HG02763 (cell line): ENCODE measurements around the gene SUMF1.

ENCODE experiments used
- ATAC-seq: cut with Tn5 transposase; IDR thresholded peaks from one replicate; pipeline ENCODE4 v1.9.1; 2021; ENCODE audit warnings: mild to moderate bottlenecking, moderate library complexity; ENCODE audit not compliant: unreplicated experiment

The SUMF1 gene

GRCh38 chr3:4394048-4394447 is 73.0 kb downstream of the SUMF1 start:
- ATAC-seq = no peak

- ATAC-seq = no peak
These were observed 74.1 kb downstream of the SUMF1 start for GRCh38 chr3:4392992-4393391.

GRCh38 chr3:4387210-4388204 is 79.6 kb downstream of the SUMF1 start:
- ATAC-seq = no peak

GRCh38 chr3:4385201-4385600 is 81.9 kb downstream of the SUMF1 start:
- no peak for ATAC-seq

- ATAC-seq = no peak
These were observed 87.1 kb downstream of the SUMF1 start for GRCh38 chr3:4380013-4380412.

GRCh38 chr3:4376499-4376898 is 90.6 kb downstream of the SUMF1 start:
- no peak for ATAC-seq

GRCh38 chr3:4375911-4376310 is 91.2 kb downstream of the SUMF1 start:
- no peak for ATAC-seq

- ATAC-seq = no peak
These were observed 93.4 kb downstream of the SUMF1 start for GRCh38 chr3:4373669-4374068.

- no peak for ATAC-seq
These were observed 104.5 kb downstream of the SUMF1 start for GRCh38 chr3:4362523-4362922.

- no peak for ATAC-seq
These were observed 106.3 kb downstream of the SUMF1 start for GRCh38 chr3:4360817-4361216.

- ATAC-seq = no peak
These were observed 107.1 kb downstream of the SUMF1 start for GRCh38 chr3:4359805-4360502.

- ATAC-seq = no peak
These were observed 108.8 kb downstream of the SUMF1 start for GRCh38 chr3:4358273-4358672.

- no peak for ATAC-seq
These were observed 110.3 kb downstream of the SUMF1 start for GRCh38 chr3:4356546-4357410.

GRCh38 chr3:4356220-4356540 is 110.9 kb downstream of the SUMF1 start:
- no peak for ATAC-seq

GRCh38 chr3:4355401-4356219 is 111.5 kb downstream of the SUMF1 start:
- ATAC-seq = no peak

- ATAC-seq = no peak
These were observed 115.2 kb downstream of the SUMF1 start for GRCh38 chr3:4351872-4352271.

- ATAC-seq = peak; percentile 36
These were observed 115.8 kb downstream of the SUMF1 start for GRCh38 chr3:4351164-4351855.

- ATAC-seq = peak; percentile 85
These were observed 116.3 kb downstream of the SUMF1 start for GRCh38 chr3:4350789-4351163.

GRCh38 chr3:4343258-4343657 is 123.8 kb downstream of the SUMF1 start:
- no peak for ATAC-seq

- ATAC-seq = no peak
These were observed 125.8 kb downstream of the SUMF1 start for GRCh38 chr3:4341336-4341675.
